HG02884 (cell line): ENCODE measurements around the gene SLC48A1.
A peak's percentile ranks its signal among the peaks of the same experiment; 100 is the strongest.

Source experiments
- ATAC-seq: cut with Tn5 transposase; IDR thresholded peaks from one replicate; pipeline ENCODE4 v1.9.1; 2021; ENCODE audit warnings: mild to moderate bottlenecking, moderate library complexity; ENCODE audit not compliant: unreplicated experiment

SLC48A1 gene

GRCh38 chr12:47773062-47773857 is at the start of gene SLC48A1:
TSS of gene SLC48A1 (plus strand) at chr12:47773238. CDS start at chr12:47773305, 67 bp downstream.
- peak; percentile 70 for ATAC-seq

GRCh38 chr12:47725091-47725772 is 47.8 kb upstream of the SLC48A1 start, which contains the start of gene ENDOU:
TSS of gene ENDOU (minus strand) at chr12:47725490. CDS start at chr12:47725413, 77 bp downstream.
- ATAC-seq = no peak

DNA sequence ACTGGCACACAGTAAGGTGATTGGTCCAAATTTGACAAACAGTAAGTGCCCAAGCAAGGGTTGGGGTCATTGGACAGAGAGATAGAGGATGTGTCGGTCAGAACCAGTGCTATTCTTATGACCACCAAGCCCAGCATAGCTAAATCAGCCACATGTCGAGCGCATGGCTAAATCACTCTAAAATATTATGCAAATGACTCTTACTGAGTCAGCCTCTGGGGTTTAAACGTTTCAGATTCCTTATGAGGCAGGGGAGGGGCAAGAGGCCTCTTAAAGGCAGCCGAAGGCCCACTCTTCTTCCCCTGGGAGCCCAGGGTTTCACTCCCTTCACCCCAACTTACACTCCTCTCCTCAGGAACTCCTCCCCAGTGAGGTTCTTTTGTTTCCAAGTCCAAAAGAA is 47.1 kb upstream of the SLC48A1 start:
- ATAC-seq = peak; percentile 92

- ATAC-seq = no peak
Observed at GRCh38 chr12:47729233-47729632, 43.8 kb upstream of the SLC48A1 start.

- ATAC-seq = no peak
Observed at GRCh38 chr12:47730341-47730744, 42.7 kb upstream of the SLC48A1 start.

DNA sequence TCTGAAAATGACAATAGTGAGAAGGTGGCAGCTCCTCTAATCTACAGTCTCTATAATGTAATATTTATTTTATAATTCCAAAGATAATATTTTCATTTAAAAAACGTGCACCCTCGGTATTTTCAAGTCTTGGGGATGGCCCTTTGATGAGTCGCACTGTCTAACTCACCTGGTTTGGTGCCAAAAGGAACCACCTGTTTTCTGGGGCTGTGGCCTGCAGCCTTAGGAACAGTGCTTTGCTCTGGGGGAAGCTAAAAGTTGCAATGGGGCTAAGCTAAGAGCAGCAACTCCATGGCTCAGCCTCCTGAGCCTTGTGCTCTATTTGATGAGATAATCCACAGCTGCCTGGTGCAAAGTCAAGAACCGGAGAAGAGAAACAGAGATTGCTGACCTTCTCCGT is 41.3 kb upstream of the SLC48A1 start:
- ATAC-seq = no peak

- ATAC-seq = no peak
Observed at GRCh38 chr12:47732504-47732903, 40.5 kb upstream of the SLC48A1 start.

GRCh38 chr12:47733142-47733541 is 39.9 kb upstream of the SLC48A1 start:
- no peak for ATAC-seq

GRCh38 chr12:47734725-47735480 is 38.1 kb upstream of the SLC48A1 start:
- no peak for ATAC-seq

GRCh38 chr12:47735649-47736048 is 37.4 kb upstream of the SLC48A1 start:
- ATAC-seq = no peak

GRCh38 chr12:47736216-47736615 is 36.8 kb upstream of the SLC48A1 start:
- ATAC-seq = no peak

GRCh38 chr12:47736877-47737676 is 36.0 kb upstream of the SLC48A1 start:
- ATAC-seq = no peak

DNA sequence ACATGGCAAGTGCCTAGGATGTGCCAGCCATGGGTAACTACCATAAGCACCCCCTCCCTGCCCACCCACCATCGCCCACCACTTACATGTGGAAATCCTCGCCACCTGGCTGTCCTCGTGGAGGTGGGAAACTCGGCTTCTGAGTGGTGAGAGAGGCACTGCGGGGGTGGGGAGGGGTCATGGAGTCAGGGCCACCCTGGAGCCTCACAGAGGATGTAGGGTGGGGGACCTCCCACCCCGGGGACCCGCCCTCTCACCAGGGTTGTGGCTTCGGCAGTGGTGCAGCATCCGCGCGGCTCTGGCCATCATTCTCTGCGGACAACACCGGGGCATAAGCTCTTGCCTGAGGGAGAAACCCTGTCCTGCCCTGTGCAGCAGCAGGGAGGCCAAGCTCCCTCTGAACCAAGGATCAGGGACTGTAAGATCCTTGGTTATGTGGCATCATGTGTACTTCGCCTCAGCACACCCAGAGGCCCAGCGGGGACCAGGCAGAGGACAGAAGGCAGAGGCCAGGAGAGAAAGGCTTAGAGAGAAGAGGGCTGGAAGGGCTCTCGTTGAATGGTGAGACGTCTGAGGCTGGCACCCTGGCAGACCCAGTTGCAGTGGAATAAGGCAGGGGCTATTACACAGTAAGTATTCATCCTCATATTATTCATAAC is 35.0 kb upstream of the SLC48A1 start:
- no peak for ATAC-seq

GRCh38 chr12:47739297-47739696 is 33.7 kb upstream of the SLC48A1 start:
- no peak for ATAC-seq

- ATAC-seq = peak; percentile 55
Observed at GRCh38 chr12:47739979-47740378, 33.1 kb upstream of the SLC48A1 start.

DNA sequence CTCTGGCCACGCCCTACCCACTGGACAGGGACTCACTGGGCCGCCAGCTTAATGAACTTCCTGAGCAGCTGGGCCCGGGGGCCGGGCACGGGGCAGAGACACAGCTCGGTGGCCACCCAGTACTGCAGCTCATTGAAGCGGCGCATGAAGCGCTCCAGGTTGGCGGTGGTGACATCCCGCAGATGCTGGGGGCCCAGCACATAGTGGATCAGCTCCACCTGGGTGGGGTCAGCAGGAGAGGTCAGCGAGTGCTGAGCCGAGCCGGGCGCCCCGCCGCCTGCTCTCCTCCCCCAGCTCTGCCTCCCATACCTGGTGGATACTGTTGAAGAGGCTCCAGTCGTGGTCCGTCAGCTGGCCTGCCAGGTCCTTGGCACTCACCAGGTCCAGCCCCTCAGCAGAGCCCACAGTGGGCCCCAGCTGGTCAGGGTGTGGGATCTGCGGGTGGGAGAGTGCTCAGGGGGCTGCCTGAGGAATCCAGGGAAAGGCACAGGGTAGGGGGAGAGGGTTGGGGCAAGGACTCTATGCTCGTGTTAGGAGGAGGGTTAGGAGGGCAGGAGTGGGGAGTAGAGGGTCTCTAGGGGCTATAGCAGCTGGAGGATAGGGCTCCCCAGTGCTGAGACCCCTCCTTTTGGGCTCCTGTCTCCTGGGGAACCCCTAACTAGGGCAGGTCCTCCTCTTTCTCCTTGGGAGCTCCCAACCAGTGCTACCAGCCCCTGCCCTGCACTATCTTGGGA is 32.3 kb upstream of the SLC48A1 start:
- peak; percentile 35 for ATAC-seq

- no peak for ATAC-seq
Observed at GRCh38 chr12:47741340-47741703, 31.7 kb upstream of the SLC48A1 start.

- no peak for ATAC-seq
Observed at GRCh38 chr12:47742253-47742825, 30.7 kb upstream of the SLC48A1 start.

- ATAC-seq = no peak
Observed at GRCh38 chr12:47743311-47743860, 29.7 kb upstream of the SLC48A1 start.
